GM12878 (cell line): ENCODE results near the gene TSC22D3. TPM values are rescaled to one million over a fixed set of nuclear protein-coding genes. Genes with fewer than 3 reads are reported as not detected.

Source experiments
- ATAC-seq: fragments of 200-7000 bp; cut with Tn5 transposase; 3 replicates; pipeline ENCODE4 v1.9.1; 2020; ENCODE audit warnings: mild to moderate bottlenecking, moderate library complexity
- BruUV-seq: library from RNA; stranded (reverse); fragments of 400-500 nt; replicated peaks from 2 replicates; lab custom pipeline; 2021; lab: Mats Ljungman, UMichigan
- CTCF ChIA-PET: fragments of 300-600 bp; sonication (Branson Sonifier 250); formaldehyde crosslinking; extraction: SDS; loops from one replicate; lab custom pipeline; 2021; ENCODE audit warnings: inconsistent platforms; lab: Yijun Ruan, JAX
- POLR2A ChIA-PET: fragments of 350-600 bp; formaldehyde crosslinking; extraction: SDS; loops from one replicate; lab custom pipeline; 2021; ENCODE audit warnings: inconsistent platforms; lab: Charles Lee
- RAD21 ChIA-PET: fragments of 300-600 bp; sonication (Branson Sonifier 250); formaldehyde crosslinking; loops from one replicate; lab custom pipeline; 2023; ENCODE audit warnings: antibody characterized with exemption; ENCODE audit not compliant: unreplicated experiment; lab: Charles Lee
- SMC1A ChIA-PET: fragments of 300-600 bp; sonication (Branson Sonifier 250); formaldehyde crosslinking; loops from one replicate; lab custom pipeline; 2023; ENCODE audit not compliant: unreplicated experiment, uncharacterized antibody; lab: Charles Lee
- DNase-seq: peaks from one replicate; pipeline ENCODE4 v3.0.0-alpha.2; 2011; ENCODE audit warnings: low read depth, low spot score
- FAIRE-seq: peaks from 3 replicates; lab custom pipeline; 2011; peaks lifted over from hg19 to GRCh38; lab: Jason Lieb, UNC
- H2AFZ ChIP-seq: 2 replicates; pipeline ENCODE4 v1.6.0; 2011; ENCODE audit warnings: low read depth, low read length, control low read depth; ENCODE audit not compliant: control insufficient read depth
- H3K27ac ChIP-seq: 2 replicates; pipeline ENCODE4 v1.5.1; 2011; ENCODE audit warnings: control low read depth; ENCODE audit not compliant: control insufficient read depth, insufficient read depth
- H3K27me3 ChIP-seq, 2 experiments: replicated peaks in 1 of 2; 2 replicates each; pipeline versions ENCODE4 v1.6.0 to v1.6.1; 2011; ENCODE audit warnings: low read length in 1 of 2; ENCODE audit not compliant: control insufficient read depth in 2 of 2, insufficient read depth in 2 of 2
- H3K36me3 ChIP-seq, 2 experiments: 2 replicates each; pipeline ENCODE4 v1.5.1; 2011; ENCODE audit warnings: low read length in 1 of 2; ENCODE audit not compliant: control insufficient read depth in 2 of 2, insufficient read depth in 2 of 2
- H3K4me1 ChIP-seq: 2 replicates; pipeline ENCODE4 v1.6.1; 2011; ENCODE audit warnings: mild to moderate bottlenecking, low read length, moderate library complexity, mixed read lengths; ENCODE audit not compliant: control insufficient read depth, insufficient read depth
- H3K4me2 ChIP-seq: 2 replicates; pipeline ENCODE4 v1.6.0; 2011; ENCODE audit warnings: control low read depth; ENCODE audit not compliant: control insufficient read depth, insufficient read depth
- H3K4me3 ChIP-seq: fragments of 200-600 bp; sonication (generic); 2 replicates; pipeline ENCODE4 v1.5.1; 2016
- H3K79me2 ChIP-seq: 2 replicates; pipeline ENCODE4 v1.6.0; 2011; ENCODE audit warnings: low read length; ENCODE audit not compliant: control insufficient read depth, insufficient read depth
- H3K9ac ChIP-seq: 2 replicates; pipeline ENCODE4 v1.8.0; 2011; ENCODE audit warnings: low read length, control low read depth, mixed read lengths; ENCODE audit not compliant: control insufficient read depth, insufficient read depth
- H3K9me3 ChIP-seq: replicated peaks from 3 replicates; pipeline ENCODE4 v1.5.1; 2011; ENCODE audit warnings: mild to moderate bottlenecking, low read length; ENCODE audit not compliant: control insufficient read depth, insufficient read depth
- H4K20me1 ChIP-seq: 2 replicates; pipeline ENCODE4 v1.6.0; 2011; ENCODE audit not compliant: control insufficient read depth, insufficient read depth
- ATF3 ChIP-seq: IDR thresholded peaks from 2 replicates; pipeline ENCODE4 v1.6.1; 2011; ENCODE audit warnings: low read depth, mild to moderate bottlenecking, low read length, moderate library complexity, borderline replicate concordance; ENCODE audit errors: extremely low read depth
- CREB1 ChIP-seq: IDR thresholded peaks from 2 replicates; pipeline ENCODE4 v1.6.1; 2012; ENCODE audit warnings: low read depth, mild to moderate bottlenecking, inconsistent platforms
- IKZF1 ChIP-seq: fragments of 450-650 bp; conservative IDR thresholded peaks from 2 replicates; pipeline ENCODE4 v1.6.1; 2017; ENCODE audit warnings: antibody characterized with exemption, mild to moderate bottlenecking
- MTA3 ChIP-seq: IDR thresholded peaks from 2 replicates; pipeline ENCODE4 v1.6.1; 2012; ENCODE audit warnings: low read length, inconsistent platforms, borderline replicate concordance
- RUNX3 ChIP-seq: IDR thresholded peaks from 2 replicates; pipeline ENCODE4 v1.6.1; 2012; ENCODE audit warnings: low read length, inconsistent platforms
- WGBS: methylation state at CpG from one replicate; pipeline ENCODE4 v1.1.6; 2016; ENCODE audit warnings: low lambda C conversion rate; ENCODE audit not compliant: insufficient replicate concordance, insufficient coverage; ENCODE audit errors: missing lambda C conversion rate; 5-methylcytosine and 5-hydroxymethylcytosine counted together
- in situ Hi-C: fragments of 300-500 bp; cut with MboI; formaldehyde crosslinking; loops from 9 replicates; pipeline ENCODE4 v1.14.3; 2018; ENCODE audit warnings: mixed read lengths
- intact Hi-C: fragments of 100-400 bp; cut with micrococcal nuclease; formaldehyde crosslinking; loops from one replicate; pipeline ENCODE4 v1.14.2; 2022; ENCODE audit not compliant: unreplicated experiment
- polyA plus RNA-seq, 11 experiments: library from polyadenylated mRNA; depleted of rRNA in 4 of 11; unstranded in 6 of 11; stranded (reverse) in 5 of 11; fragments of >200 nt; fragmentation: Nextera tagmentation in 4 of 11; fragmentation: Illumina TruSeq in 1 of 11; extraction: Ambion mirVana in 4 of 11; extraction: Trizol in 1 of 11; gene quantifications; 1 replicate in 1 of 11; 2 replicates in 10 of 11; pipeline versions ENCODE4 v1.2.1 to v1.2.3, GENCODE V29; 2011 to 2016; ENCODE audit warnings: inconsistent platforms in 2 of 11, missing spikeins in 2 of 11, low read depth in 1 of 11
- total RNA-seq, 4 experiments: library from RNA; depleted of rRNA in 3 of 4; stranded (reverse); fragments of >200 nt in 3 of 4; fragmentation: Illumina TruSeq in 1 of 4; extraction: Trizol in 1 of 4; gene quantifications; 2 replicates each; pipeline versions ENCODE4 v1.2.1 to v1.2.3, GENCODE V29; 2013 to 2021

TSC22D3 gene
- total and polyA plus RNA-seq, 10 of the 15 experiments (the other 5 are each of a cell fraction or from before 2014, with no cell fraction given) = 4.6 to 122 (median 16.1) TPM

- H4K20me1 ChIP-seq = no peaks in the 10 kb centered on the region
- H3K9me3 ChIP-seq = no peaks in the 10 kb centered on the region
- POLR2A ChIA-PET = interaction anchor here (10.5 kb wide), 1 partner anchor 35 kb away, joined by 287 read pairs; no protein-coding TSS in a partner anchor
- H3K4me2 ChIP-seq = no peak overlapping the region
- in situ Hi-C loops = loop anchor here (5.0 kb wide), 1 partner anchor 33 kb away; no protein-coding TSS in a partner anchor
- BruUV-seq = no TSS peak
- ATAC-seq = peak; percentile 16
- TF ChIP-seq RUNX3 = 0 out of 2 replicates have a peak, but pooled peaks have one; percentile 40
- TF ChIP-seq ATF3 = no peak
- TF ChIP-seq MTA3 = no peak
- peak; percentile 50; the same call in 1 of the 2 replicates for TF ChIP-seq CREB1
- TF ChIP-seq IKZF1 = no peak
- TF ChIP-seq, all 136 proteins: peak for 2
- Histone ChIP-seq H3K27ac (no peak overlapping the region), H3K79me2 (peaks cover 4% of the 10 kb centered on the region), H3K4me3 (no peak overlapping the region), H3K27me3 (no peaks in the 10 kb centered on the region; a peak in 1 of 4 replicates), H3K9ac (no peak overlapping the region), H3K4me1 (peaks cover 13% of the 10 kb centered on the region), H3K36me3 (no peaks in the 10 kb centered on the region), H2AFZ (no peak overlapping the region; the same call in 1 of the 2 replicates)
- 29% methylated on average over 8 of the region's 8 CpGs for WGBS
- no peak for DNase-seq
- SMC1A ChIA-PET = interaction anchor here (1.3 to 8.6 kb wide), 4 partner anchors 12 to 51 kb away, joined by 3 to 425 read pairs (median 6); no protein-coding TSS in a partner anchor
- intact Hi-C loops = loop anchor here (5.0 kb wide), 1 partner anchor 562 kb away; the partner anchor contains the start of gene RBM41
- CTCF ChIA-PET = interaction anchor here (2.4 to 7.7 kb wide), 5 partner anchors 8 to 97 kb away, joined by 6 to 273 read pairs (median 13); partner anchors contain the start of genes NCBP2L and TSC22D3
- RAD21 ChIA-PET = interaction anchor here (2.9 to 11.2 kb wide), 3 partner anchors 7 to 36 kb away, joined by 17 to 444 read pairs (median 17); no protein-coding TSS in a partner anchor
- no peak for FAIRE-seq
Measured at GRCh38 chrX:107678957-107679740, 96.4 kb downstream of the TSC22D3 start.
